GM12873 (cell line): Measurements from ENCODE around the gene TMSB10.

Experiments
- CTCF ChIP-seq: IDR thresholded peaks from 2 replicates; pipeline ENCODE4 v1.5.1; 2012; ENCODE audit warnings: low read depth, mild to moderate bottlenecking, moderate library complexity, low read length, control low read depth; ENCODE audit not compliant: insufficient read depth; ENCODE audit errors: missing control alignments

The TMSB10 gene

GRCh38 chr2:84889332-84889731, 16.1 kb upstream of the TMSB10 start:
- no peak for TF ChIP-seq CTCF

GRCh38 chr2:84891355-84892010, 14.0 kb upstream of the TMSB10 start:
- no peak for TF ChIP-seq CTCF

GRCh38 chr2:84894131-84894586, 11.3 kb upstream of the TMSB10 start:
- TF ChIP-seq CTCF = no peak

- TF ChIP-seq CTCF = no peak
These were observed 10.5 kb upstream of the TMSB10 start for GRCh38 chr2:84894758-84895520.

GRCh38 chr2:84896567-84896966, 8.9 kb upstream of the TMSB10 start:
- no peak for TF ChIP-seq CTCF

GRCh38 chr2:84897773-84898172, 7.7 kb upstream of the TMSB10 start:
- TF ChIP-seq CTCF = no peak

- TF ChIP-seq CTCF = no peak
These were observed 5.9 kb upstream of the TMSB10 start for GRCh38 chr2:84899304-84900204.
